Hepatocyte (in vitro differentiated cells): ENCODE results near the gene GPR39.

Experiments
- EZH2phosphoT487 ChIP-seq: fragments of 200-600 bp; sonication (generic); IDR thresholded peaks from one replicate; pipeline ENCODE4 v1.6.1; 2018; ENCODE audit warnings: antibody characterized with exemption, mild to moderate bottlenecking, low read depth, moderate library complexity; ENCODE audit not compliant: unreplicated experiment, severe bottlenecking
- TF ChIP-seq, protein P1 (sequence below): fragments of 200-600 bp; sonication (generic); IDR thresholded peaks from 2 replicates; pipeline ENCODE4 v1.5.1; 2016; ENCODE audit warnings: antibody characterized with exemption, mild to moderate bottlenecking; ENCODE audit not compliant: poor library complexity

DNA sequence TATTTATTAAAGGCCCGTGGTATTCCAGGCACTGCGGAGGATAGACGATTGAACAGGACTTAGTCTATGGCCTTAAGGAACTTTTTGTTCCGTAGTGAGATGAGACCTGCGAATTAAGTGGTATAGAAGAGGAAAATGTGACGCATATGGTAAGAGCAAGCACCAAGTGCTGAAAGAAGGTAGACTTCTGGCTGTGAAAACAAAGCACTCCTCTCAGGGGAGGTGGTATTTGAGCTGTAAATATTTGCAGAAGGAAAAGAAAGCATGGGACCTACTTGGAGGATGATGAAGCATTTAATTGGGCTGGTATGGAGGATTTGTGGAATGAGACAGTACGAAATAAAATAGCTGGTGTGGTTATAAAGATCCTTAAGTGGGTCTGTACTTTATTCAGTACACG, 62.5 kb downstream of the GPR39 start:
- TF ChIP-seq, protein P1, sequence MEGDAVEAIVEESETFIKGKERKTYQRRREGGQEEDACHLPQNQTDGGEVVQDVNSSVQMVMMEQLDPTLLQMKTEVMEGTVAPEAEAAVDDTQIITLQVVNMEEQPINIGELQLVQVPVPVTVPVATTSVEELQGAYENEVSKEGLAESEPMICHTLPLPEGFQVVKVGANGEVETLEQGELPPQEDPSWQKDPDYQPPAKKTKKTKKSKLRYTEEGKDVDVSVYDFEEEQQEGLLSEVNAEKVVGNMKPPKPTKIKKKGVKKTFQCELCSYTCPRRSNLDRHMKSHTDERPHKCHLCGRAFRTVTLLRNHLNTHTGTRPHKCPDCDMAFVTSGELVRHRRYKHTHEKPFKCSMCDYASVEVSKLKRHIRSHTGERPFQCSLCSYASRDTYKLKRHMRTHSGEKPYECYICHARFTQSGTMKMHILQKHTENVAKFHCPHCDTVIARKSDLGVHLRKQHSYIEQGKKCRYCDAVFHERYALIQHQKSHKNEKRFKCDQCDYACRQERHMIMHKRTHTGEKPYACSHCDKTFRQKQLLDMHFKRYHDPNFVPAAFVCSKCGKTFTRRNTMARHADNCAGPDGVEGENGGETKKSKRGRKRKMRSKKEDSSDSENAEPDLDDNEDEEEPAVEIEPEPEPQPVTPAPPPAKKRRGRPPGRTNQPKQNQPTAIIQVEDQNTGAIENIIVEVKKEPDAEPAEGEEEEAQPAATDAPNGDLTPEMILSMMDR, result no peak
- no peak for TF ChIP-seq EZH2phosphoT487
